ENCODE data around the gene CACNG4.

The CACNG4 gene

DNA sequence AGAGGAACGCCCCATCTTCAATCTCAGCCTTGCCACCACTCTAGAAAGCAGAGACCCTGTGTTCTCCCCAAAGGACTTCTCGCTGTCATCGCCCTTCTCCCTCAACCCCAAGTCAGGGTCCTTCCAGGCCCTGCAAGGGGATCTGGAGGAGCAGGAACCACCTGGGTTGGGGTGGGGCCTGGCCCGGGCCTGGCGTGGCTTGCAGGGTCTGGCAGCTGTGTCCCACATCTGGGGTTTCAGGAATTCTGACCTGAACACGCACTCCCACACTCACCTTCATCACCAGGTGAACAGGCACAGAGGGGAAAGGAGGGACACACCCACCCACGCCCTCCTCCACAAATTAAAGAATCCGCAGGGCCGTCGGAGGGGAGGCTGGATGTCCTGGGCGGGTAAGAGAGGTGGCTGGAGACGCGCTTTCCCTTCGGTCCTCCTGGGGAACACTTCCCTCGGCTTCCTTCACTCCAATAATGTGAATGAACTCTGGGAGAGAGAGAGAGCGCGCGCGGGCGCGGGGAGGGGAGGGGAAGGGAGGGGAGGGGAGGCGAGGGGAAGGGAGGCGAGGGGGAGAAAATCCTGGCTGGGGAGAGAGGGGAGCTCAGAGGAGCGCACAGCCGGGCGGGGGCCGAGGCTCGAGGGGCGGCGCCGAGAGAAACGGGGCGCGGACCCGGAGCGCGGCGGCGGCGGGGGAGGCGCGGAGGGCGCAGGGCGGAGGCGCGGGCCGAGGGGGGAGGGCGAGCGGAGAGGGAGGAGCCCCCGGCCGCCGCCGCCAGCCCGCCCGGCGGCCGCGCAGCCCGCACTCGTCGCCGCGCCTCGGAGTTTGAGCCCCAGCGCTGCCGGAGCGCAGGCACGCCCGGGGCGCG is at the start of gene CACNG4:
TSS of gene CACNG4 (plus strand) at position 799 of the 863 bp plus-strand sequence. CDS start 205 bp downstream, outside the sequence.
- no peak for DNase-seq (ENCODE audit: low read depth, low spot score)
- WGBS (ENCODE audit: insufficient coverage, insufficient read length), result no CpG with 5 or more reads among the region's 71 CpGs
- H3K36me3 ChIP-seq (ENCODE audit: control insufficient read depth, insufficient read depth, low read length), result no peaks in the 10 kb centered on the region
- H3K4me3 ChIP-seq (ENCODE audit: low read length), result peak within 1 kb of the TSS; percentile 84; the same call in 1 of the 2 replicates
- H3K4me1 ChIP-seq (ENCODE audit: control insufficient read depth, insufficient read depth, low read length), result peaks cover 5% of the 10 kb centered on the region
- H3K27me3 ChIP-seq (ENCODE audit: control insufficient read depth, insufficient read depth, low read length), result peaks cover 14% of the 10 kb centered on the region; the same call in 1 of the 2 replicates
- H3K9me3 ChIP-seq (ENCODE audit: control insufficient read depth, insufficient read depth, low read length), result no peaks in the 10 kb centered on the region
- H3K27ac ChIP-seq (ENCODE audit: low read length), result no peak within 1 kb of the TSS

DNA sequence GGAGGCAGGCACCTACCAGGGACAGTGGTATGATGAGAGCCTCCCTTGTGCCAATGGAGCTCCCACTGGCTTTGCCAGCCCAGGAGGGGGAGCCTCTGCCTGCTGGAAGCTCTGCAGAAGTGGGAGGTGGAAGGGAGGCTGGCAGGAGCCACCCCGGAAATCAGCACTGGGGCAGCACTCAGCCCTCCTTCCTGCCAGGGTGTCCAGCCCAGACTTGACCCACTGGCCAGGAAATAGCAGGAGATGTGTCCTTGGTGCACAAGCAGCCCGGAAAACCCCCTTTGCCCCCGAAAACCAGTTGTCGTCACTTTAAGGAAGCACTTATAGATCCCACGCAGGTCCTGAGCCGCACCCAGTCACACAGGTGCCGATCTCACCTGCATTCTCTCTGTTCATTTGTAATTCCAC is 49.3 kb upstream of the CACNG4 start:
- Histone ChIP-seq H3K27ac (ENCODE audit: low read length) (no peak overlapping the region), H3K36me3 (ENCODE audit: control insufficient read depth, insufficient read depth, low read length) (no peaks in the 10 kb centered on the region), H3K27me3 (ENCODE audit: control insufficient read depth, insufficient read depth, low read length) (no peaks in the 10 kb centered on the region), H3K4me1 (ENCODE audit: control insufficient read depth, insufficient read depth, low read length) (no peaks in the 10 kb centered on the region; the same call in 1 of the 2 replicates), H3K4me3 (ENCODE audit: low read length) (no peak overlapping the region), H3K9me3 (ENCODE audit: control insufficient read depth, insufficient read depth, low read length) (no peaks in the 10 kb centered on the region)
- DNase-seq (ENCODE audit: low read depth, low spot score), result no peak
- no CpG with 5 or more reads among the region's 7 CpGs for WGBS (ENCODE audit: insufficient coverage, insufficient read length)

DNA sequence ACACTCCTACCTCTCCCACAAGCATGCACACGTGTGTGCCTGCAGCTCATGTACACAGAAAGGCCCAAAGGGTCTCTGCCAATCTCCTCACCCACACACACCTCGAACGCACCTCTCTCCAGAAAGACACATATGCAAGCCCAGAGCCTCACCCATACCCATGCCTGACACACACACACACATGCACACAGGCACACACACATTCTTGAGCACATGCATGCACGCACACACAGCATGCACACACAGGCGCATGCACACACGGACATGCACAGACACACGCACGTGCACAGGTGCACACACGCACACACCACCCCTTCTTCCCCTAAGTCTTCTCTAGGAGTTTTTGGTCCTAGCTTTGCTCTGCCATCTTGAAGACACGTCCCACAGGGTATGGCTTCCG is 48.7 kb upstream of the CACNG4 start:
- H3K27me3 ChIP-seq (ENCODE audit: control insufficient read depth, insufficient read depth, low read length), result no peaks in the 10 kb centered on the region
- no peak for DNase-seq (ENCODE audit: low read depth, low spot score)
- H3K27ac ChIP-seq (ENCODE audit: low read length), result no peak overlapping the region
- WGBS (ENCODE audit: insufficient coverage, insufficient read length), result no CpG with 5 or more reads among the region's 11 CpGs
- H3K4me1 ChIP-seq (ENCODE audit: control insufficient read depth, insufficient read depth, low read length), result no peaks in the 10 kb centered on the region; the same call in 1 of the 2 replicates
- H3K9me3 ChIP-seq (ENCODE audit: control insufficient read depth, insufficient read depth, low read length), result no peaks in the 10 kb centered on the region
- H3K4me3 ChIP-seq (ENCODE audit: low read length), result no peak overlapping the region
- H3K36me3 ChIP-seq (ENCODE audit: control insufficient read depth, insufficient read depth, low read length), result no peaks in the 10 kb centered on the region

DNA sequence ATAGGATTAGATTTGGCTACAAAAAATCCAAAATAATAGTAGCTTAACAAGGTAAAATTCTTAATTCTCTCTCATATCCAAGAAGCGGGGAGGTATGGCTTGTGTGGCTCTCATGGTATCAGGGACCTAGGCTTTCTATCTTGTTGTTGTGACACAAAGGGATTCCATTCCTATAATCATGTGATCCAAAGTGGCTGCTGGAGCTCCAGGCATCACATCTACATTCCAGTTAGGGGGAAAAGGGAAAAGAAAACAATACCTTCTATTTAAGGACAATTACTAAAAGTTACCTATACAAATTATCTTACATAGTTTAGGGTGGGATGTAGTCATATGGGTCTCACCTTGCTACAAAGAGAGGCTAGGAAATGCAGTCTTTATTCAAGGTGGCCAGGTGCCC is 47.6 kb upstream of the CACNG4 start:
- WGBS (ENCODE audit: insufficient coverage, insufficient read length), result no CpG with 5 or more reads among the region's 1 CpG
- H3K27me3 ChIP-seq (ENCODE audit: control insufficient read depth, insufficient read depth, low read length), result no peaks in the 10 kb centered on the region
- H3K36me3 ChIP-seq (ENCODE audit: control insufficient read depth, insufficient read depth, low read length), result no peaks in the 10 kb centered on the region
- no peak for DNase-seq (ENCODE audit: low read depth, low spot score)
- no peak overlapping the region for H3K27ac ChIP-seq (ENCODE audit: low read length)
- no peak overlapping the region for H3K4me3 ChIP-seq (ENCODE audit: low read length)
- no peaks in the 10 kb centered on the region; the same call in 1 of the 2 replicates for H3K4me1 ChIP-seq (ENCODE audit: control insufficient read depth, insufficient read depth, low read length)
- H3K9me3 ChIP-seq (ENCODE audit: control insufficient read depth, insufficient read depth, low read length), result no peaks in the 10 kb centered on the region

DNA sequence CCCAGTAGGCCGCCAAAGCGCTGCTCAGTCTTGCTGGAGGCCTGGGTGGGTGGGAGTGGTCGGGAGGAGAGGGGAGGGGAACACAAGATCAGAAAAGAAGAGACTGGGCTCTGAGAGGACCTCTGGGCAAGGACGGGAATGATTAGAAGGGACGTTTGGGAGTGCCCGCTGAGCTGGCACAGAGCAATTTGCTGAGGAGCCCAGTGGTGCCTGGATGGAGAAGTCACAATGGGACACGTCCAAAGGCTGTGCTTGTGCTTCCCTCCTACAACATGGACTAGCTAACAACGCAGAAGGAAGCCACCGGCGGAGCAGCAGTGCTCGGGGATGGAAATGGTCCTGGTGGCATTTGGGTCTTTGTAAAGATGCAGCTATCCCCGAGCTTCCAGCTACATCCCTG is 45.6 kb upstream of the CACNG4 start:
- H3K4me3 ChIP-seq (ENCODE audit: low read length), result no peak overlapping the region
- no peaks in the 10 kb centered on the region for H3K27me3 ChIP-seq (ENCODE audit: control insufficient read depth, insufficient read depth, low read length)
- no CpG with 5 or more reads among the region's 12 CpGs for WGBS (ENCODE audit: insufficient coverage, insufficient read length)
- H3K4me1 ChIP-seq (ENCODE audit: control insufficient read depth, insufficient read depth, low read length), result no peaks in the 10 kb centered on the region; the same call in 1 of the 2 replicates
- H3K36me3 ChIP-seq (ENCODE audit: control insufficient read depth, insufficient read depth, low read length), result no peaks in the 10 kb centered on the region
- H3K27ac ChIP-seq (ENCODE audit: low read length), result no peak overlapping the region
- H3K9me3 ChIP-seq (ENCODE audit: control insufficient read depth, insufficient read depth, low read length), result no peaks in the 10 kb centered on the region
- no peak for DNase-seq (ENCODE audit: low read depth, low spot score)

DNA sequence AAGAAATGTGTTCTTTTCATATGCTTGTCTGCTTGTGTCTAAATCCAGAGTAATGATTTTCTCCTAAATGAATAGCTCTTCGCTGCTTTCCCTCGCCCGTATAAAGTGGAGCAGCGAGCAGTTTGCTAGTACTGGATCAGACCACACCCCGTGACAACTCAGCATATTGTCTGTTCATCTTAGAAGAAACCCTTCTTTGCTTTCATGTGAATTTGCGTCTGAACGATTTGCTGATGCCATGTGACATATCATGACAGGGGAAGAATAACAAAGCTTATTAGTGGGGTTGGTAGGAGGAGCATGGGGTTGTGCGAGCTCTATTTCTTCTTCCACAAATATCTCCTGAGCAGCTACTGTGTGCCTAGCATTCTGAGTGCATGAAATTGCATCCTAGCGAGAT is 44.1 kb upstream of the CACNG4 start:
- no peak for DNase-seq (ENCODE audit: low read depth, low spot score)
- Histone ChIP-seq H3K36me3 (ENCODE audit: control insufficient read depth, insufficient read depth, low read length) (no peaks in the 10 kb centered on the region), H3K27me3 (ENCODE audit: control insufficient read depth, insufficient read depth, low read length) (no peaks in the 10 kb centered on the region), H3K4me1 (ENCODE audit: control insufficient read depth, insufficient read depth, low read length) (no peaks in the 10 kb centered on the region; the same call in 1 of the 2 replicates), H3K4me3 (ENCODE audit: low read length) (no peak overlapping the region), H3K9me3 (ENCODE audit: control insufficient read depth, insufficient read depth, low read length) (no peaks in the 10 kb centered on the region), H3K27ac (ENCODE audit: low read length) (no peak overlapping the region)
- WGBS (ENCODE audit: insufficient coverage, insufficient read length), result no CpG with 5 or more reads among the region's 9 CpGs

DNA sequence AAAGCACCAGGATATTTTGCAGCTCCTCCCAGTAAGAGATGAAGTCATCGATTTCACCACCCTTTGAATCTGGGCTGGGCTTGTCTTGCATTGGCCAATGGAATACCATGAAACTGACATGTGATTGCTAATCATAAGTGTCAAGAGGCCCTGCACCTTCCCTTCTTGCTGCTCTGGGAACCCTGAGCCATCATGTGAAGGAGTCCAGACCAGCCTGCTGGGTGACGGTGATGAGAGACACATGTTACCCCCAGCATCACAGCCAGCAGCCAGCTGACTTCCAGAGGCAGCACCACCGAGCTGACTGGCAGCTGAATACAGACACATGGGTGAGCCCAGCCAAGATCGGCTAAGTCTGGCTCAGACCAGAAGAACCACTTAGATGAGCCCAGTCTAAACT is 43.6 kb upstream of the CACNG4 start:
- Histone ChIP-seq H3K9me3 (ENCODE audit: control insufficient read depth, insufficient read depth, low read length) (no peaks in the 10 kb centered on the region), H3K4me1 (ENCODE audit: control insufficient read depth, insufficient read depth, low read length) (no peaks in the 10 kb centered on the region; the same call in 1 of the 2 replicates), H3K36me3 (ENCODE audit: control insufficient read depth, insufficient read depth, low read length) (no peaks in the 10 kb centered on the region), H3K4me3 (ENCODE audit: low read length) (no peak overlapping the region), H3K27me3 (ENCODE audit: control insufficient read depth, insufficient read depth, low read length) (no peaks in the 10 kb centered on the region), H3K27ac (ENCODE audit: low read length) (no peak overlapping the region)
- WGBS (ENCODE audit: insufficient coverage, insufficient read length), result no CpG with 5 or more reads among the region's 4 CpGs
- no peak for DNase-seq (ENCODE audit: low read depth, low spot score)

DNA sequence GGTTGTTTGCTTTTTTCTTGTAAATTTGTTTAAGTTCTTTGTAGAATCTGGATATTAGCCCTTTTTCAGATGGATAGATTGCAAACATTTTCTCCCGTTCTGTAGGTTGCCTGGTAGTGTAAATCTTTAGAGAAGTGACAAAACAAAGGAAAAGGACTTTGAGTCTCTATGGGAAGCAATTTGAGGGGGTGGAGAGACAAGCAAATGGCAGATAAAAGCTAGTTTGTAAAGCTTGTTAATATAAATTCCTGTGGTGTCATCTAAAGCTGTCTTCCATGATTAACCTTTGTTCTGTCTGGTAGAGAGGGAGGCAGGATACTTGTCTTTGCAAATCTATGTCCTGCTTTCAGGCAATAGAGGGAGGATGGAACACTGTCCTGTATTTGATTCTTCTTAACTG is 40.6 kb upstream of the CACNG4 start:
- Histone ChIP-seq H3K27me3 (ENCODE audit: control insufficient read depth, insufficient read depth, low read length) (no peaks in the 10 kb centered on the region), H3K4me3 (ENCODE audit: low read length) (no peak overlapping the region), H3K9me3 (ENCODE audit: control insufficient read depth, insufficient read depth, low read length) (no peaks in the 10 kb centered on the region), H3K4me1 (ENCODE audit: control insufficient read depth, insufficient read depth, low read length) (no peaks in the 10 kb centered on the region), H3K36me3 (ENCODE audit: control insufficient read depth, insufficient read depth, low read length) (no peaks in the 10 kb centered on the region), H3K27ac (ENCODE audit: low read length) (no peak overlapping the region)
- WGBS (ENCODE audit: insufficient coverage, insufficient read length), result no CpG with 5 or more reads among the region's 1 CpG
- DNase-seq (ENCODE audit: low read depth, low spot score), result no peak

DNA sequence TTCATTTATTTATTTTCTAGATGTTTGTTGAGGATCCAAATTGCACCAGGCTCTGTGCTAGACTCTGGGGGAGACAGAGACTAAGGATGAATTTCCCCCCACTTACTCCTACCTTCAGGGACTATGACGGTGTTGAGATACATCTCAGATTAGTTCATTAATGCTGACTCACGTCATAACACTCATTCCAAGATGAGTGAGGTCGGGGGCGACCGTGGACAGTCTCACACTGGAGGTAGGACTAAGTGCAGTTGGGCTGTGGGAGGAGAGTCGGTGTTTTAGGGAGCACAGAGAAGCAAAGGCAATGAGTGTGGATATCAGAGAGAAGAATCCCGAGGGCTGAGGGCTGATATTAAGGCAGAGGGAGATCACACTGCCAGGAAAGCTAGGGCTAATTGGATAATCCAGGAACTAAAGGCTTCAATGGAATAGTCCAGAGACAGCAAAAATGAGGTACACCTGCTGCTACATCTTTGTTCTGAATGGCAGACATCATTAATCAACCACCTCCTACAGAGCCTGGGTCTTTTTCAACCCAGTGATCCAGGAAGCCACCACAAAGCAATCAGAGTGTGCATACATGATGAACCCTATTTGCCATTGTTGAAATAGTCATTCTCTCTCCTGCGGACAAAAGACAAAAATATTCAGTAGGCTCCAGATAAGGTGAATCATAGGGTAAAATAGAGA is 38.6 kb upstream of the CACNG4 start:
- no CpG with 5 or more reads among the region's 8 CpGs for WGBS (ENCODE audit: insufficient coverage, insufficient read length)
- Histone ChIP-seq H3K27ac (ENCODE audit: low read length) (no peak overlapping the region), H3K27me3 (ENCODE audit: control insufficient read depth, insufficient read depth, low read length) (no peaks in the 10 kb centered on the region), H3K4me1 (ENCODE audit: control insufficient read depth, insufficient read depth, low read length) (no peaks in the 10 kb centered on the region), H3K36me3 (ENCODE audit: control insufficient read depth, insufficient read depth, low read length) (no peaks in the 10 kb centered on the region), H3K4me3 (ENCODE audit: low read length) (no peak overlapping the region), H3K9me3 (ENCODE audit: control insufficient read depth, insufficient read depth, low read length) (no peaks in the 10 kb centered on the region)
- DNase-seq (ENCODE audit: low read depth, low spot score), result no peak

DNA sequence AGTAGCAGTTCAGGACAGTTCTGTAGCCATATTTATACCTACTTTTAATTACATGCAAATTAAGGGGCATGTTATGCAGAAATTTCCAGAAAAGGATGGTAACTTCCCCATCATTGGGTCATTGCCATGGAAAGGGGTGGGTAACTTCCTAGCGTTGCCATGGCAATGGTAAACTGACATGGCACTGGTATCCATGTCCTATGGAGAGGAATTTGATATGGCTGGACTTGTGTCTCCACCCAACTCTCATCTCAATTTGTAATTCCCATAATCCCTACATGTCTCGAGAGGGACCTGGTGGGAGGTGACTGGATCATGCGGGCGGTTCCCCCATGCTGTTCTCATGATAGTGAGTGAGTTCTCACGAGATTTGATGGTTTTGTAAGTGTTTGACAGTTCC is 35.6 kb upstream of the CACNG4 start:
- Histone ChIP-seq H3K4me1 (ENCODE audit: control insufficient read depth, insufficient read depth, low read length) (no peaks in the 10 kb centered on the region), H3K27me3 (ENCODE audit: control insufficient read depth, insufficient read depth, low read length) (no peaks in the 10 kb centered on the region), H3K27ac (ENCODE audit: low read length) (no peak overlapping the region), H3K9me3 (ENCODE audit: control insufficient read depth, insufficient read depth, low read length) (no peaks in the 10 kb centered on the region), H3K36me3 (ENCODE audit: control insufficient read depth, insufficient read depth, low read length) (no peaks in the 10 kb centered on the region), H3K4me3 (ENCODE audit: low read length) (no peak overlapping the region)
- no peak for DNase-seq (ENCODE audit: low read depth, low spot score)
- no CpG with 5 or more reads among the region's 5 CpGs for WGBS (ENCODE audit: insufficient coverage, insufficient read length)
